SH-SY5Y (cell line): ENCODE measurements around the gene PER1.

Experiments
- GATA2 ChIP-seq: IDR thresholded peaks from 2 replicates; pipeline ENCODE4 v1.6.1; 2011; ENCODE audit warnings: mild to moderate bottlenecking, low read depth, low read length
- GATA3 ChIP-seq: IDR thresholded peaks from 2 replicates; pipeline ENCODE4 v1.6.1; 2011; ENCODE audit warnings: low read depth, mild to moderate bottlenecking, low read length, moderate library complexity

DNA sequence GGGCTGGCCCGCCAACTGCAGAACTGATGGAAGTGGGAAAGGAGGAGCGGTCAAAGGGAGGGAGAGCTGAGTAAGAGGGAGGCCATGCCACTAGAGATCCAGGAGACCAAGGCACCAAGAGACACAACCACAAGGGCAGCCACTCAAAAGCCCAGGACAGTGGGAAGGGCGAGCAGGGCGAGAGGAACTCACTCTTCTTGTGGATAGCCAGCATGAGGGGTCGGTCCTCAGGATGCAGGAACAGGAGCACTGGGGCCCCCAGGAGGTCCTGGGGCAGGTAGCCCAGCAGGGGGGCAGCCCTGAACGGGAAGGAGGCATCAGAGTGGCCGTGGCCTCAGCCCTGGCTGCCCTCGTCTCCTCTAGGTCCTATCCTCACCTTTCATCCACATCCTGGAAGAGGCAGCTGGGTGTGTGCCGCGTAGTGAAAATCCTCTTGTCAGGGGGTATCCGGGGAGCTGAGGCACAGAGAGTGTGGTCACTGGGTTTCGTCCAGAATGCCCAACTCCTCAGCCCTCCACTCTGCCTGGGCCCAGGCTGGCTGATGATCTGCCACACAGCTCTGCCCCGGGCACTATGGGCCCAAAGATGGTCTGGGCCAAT is 4.3 kb downstream of the PER1 start:
- no peak for TF ChIP-seq GATA2
- TF ChIP-seq GATA3: no peak
